HEK293 (cell line): ENCODE measurements around the gene MTTP.

Experiments used
- PRDM10 ChIP-seq: fragments of 450-650 bp; formaldehyde crosslinking; IDR thresholded peaks from 2 replicates; pipeline ENCODE4 v1.5.1; 2016; ENCODE audit warnings: missing biosample characterization, missing genetic modification characterization
- ZNF169 ChIP-seq: fragments of 450-650 bp; formaldehyde crosslinking; IDR thresholded peaks from 2 replicates; pipeline ENCODE4 v1.5.1; 2016; ENCODE audit warnings: missing biosample characterization, missing genetic modification characterization
- ZNF571 ChIP-seq: fragments of 450-650 bp; formaldehyde crosslinking; IDR thresholded peaks from 2 replicates; pipeline ENCODE4 v1.5.0; 2017; ENCODE audit warnings: missing biosample characterization, missing genetic modification characterization
- ZNF624 ChIP-seq: fragments of 450-650 bp; formaldehyde crosslinking; IDR thresholded peaks from 2 replicates; pipeline ENCODE4 v1.5.1; 2017; ENCODE audit warnings: missing biosample characterization, missing genetic modification characterization

- no peak for TF ChIP-seq ZNF624 (tag by site-specific recombination)
- TF ChIP-seq ZNF571 (tag by site-specific recombination), result no peak
- TF ChIP-seq PRDM10, result no peak
- no peak for TF ChIP-seq ZNF169 (tag by site-specific recombination)
Measured at GRCh38 chr4:99665983-99666382, 91.4 kb downstream of the MTTP start.
